ENCODE results near the gene DCDC2B.
"Not testable (repeated sequence)": the region's sequence is repeated elsewhere in the genome, so short reads cannot be mapped to it uniquely, and the experiment has no call there.

DCDC2B gene

GRCh38 chr1:32208891-32209328 lies at the start of gene DCDC2B:
TSS of gene DCDC2B (plus strand) at chr1:32209089. CDS start at chr1:32209094, 5 bp downstream.
- no peak for DNase-seq

- DNase-seq, result no peak
Observed at GRCh38 chr1:32159189-32159588, 49.7 kb upstream of the DCDC2B start.

- no peak for DNase-seq
Observed at GRCh38 chr1:32163405-32163804, 45.5 kb upstream of the DCDC2B start.

GRCh38 chr1:32165633-32166032 lies 43.3 kb upstream of the DCDC2B start:
- not testable (repeated sequence) for DNase-seq

GRCh38 chr1:32170991-32171390 lies 37.9 kb upstream of the DCDC2B start:
- DNase-seq, result no peak

GRCh38 chr1:32172621-32173245 lies 36.2 kb upstream of the DCDC2B start:
- no peak for DNase-seq

- no peak for DNase-seq
Observed at GRCh38 chr1:32178380-32179192, 30.3 kb upstream of the DCDC2B start.

- no peak for DNase-seq
Observed at GRCh38 chr1:32179193-32179442, 29.8 kb upstream of the DCDC2B start.

- peak; percentile 89 for DNase-seq
Observed at GRCh38 chr1:32179443-32180185, 29.3 kb upstream of the DCDC2B start, which contains the start of gene TXLNA. TSS of gene TXLNA (plus strand) at chr1:32179675. CDS start at chr1:32180346, 671 bp downstream.

GRCh38 chr1:32180186-32181060 lies 28.5 kb upstream of the DCDC2B start:
- DNase-seq, result peak; percentile 25

GRCh38 chr1:32181065-32181464 lies 27.8 kb upstream of the DCDC2B start:
- DNase-seq, result no peak

- no peak for DNase-seq
Observed at GRCh38 chr1:32181563-32181962, 27.3 kb upstream of the DCDC2B start.

- DNase-seq, result no peak
Observed at GRCh38 chr1:32182060-32182459, 26.8 kb upstream of the DCDC2B start.

GRCh38 chr1:32184650-32185049 lies 24.2 kb upstream of the DCDC2B start:
- no peak for DNase-seq

- no peak for DNase-seq
Observed at GRCh38 chr1:32186077-32186476, 22.8 kb upstream of the DCDC2B start.

- DNase-seq, result no peak
Observed at GRCh38 chr1:32186491-32186890, 22.4 kb upstream of the DCDC2B start.

- no peak for DNase-seq
Observed at GRCh38 chr1:32187850-32188249, 21.0 kb upstream of the DCDC2B start.

GRCh38 chr1:32192220-32192948 lies 16.5 kb upstream of the DCDC2B start:
- DNase-seq, result no peak

GRCh38 chr1:32194984-32195383 lies 13.9 kb upstream of the DCDC2B start:
- DNase-seq, result no peak

GRCh38 chr1:32195531-32195930 lies 13.4 kb upstream of the DCDC2B start:
- no peak for DNase-seq

GRCh38 chr1:32195972-32196823 lies 12.7 kb upstream of the DCDC2B start:
- no peak for DNase-seq
